Amygdala (tissue), 56 donors: ENCODE results near the gene IFI44L.

ENCODE experiments used
- DNase-seq, 56 donors: peaks; one replicate each; lab custom pipeline; 2025; lab: John Stamatoyannopoulos, UW

Gene IFI44L

DNA sequence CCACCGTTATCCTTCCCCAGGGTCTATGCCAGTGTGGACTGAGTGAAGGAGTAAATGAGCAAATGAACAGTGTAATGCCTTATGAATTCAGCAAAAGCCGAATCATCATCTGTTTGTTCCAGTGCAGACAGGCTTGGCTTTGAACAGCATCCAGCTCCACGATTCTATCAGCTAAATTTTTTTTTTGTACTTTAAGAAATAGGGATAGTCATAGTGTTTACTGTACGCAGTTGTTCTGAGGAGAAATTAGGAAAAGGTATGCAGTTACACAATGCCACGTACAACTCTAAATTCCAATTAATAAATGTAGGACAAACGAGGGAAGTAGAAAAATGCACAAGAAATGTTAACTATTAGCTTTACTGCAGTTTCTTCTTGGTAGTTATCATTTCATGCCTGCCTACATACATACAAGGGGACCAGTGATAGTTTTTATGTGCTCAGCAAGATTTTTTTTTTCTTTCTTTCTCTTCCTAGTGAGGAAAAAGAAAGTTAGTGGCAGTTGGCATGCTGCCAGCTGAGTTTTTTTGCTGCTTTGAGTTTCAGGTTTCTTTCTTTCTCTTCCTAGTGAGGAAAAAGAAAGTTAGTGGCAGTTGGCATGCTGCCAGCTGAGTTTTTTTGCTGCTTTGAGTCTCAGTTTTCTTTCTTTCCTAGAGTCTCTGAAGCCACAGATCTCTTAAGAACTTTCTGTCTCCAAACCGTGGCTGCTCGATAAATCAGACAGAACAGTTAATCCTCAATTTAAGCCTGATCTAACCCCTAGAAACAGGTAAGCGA, at the start of gene IFI44L:
IFI44L (plus strand) TSS at position 646 of the 777 bp plus-strand sequence. CDS start 7,468 bp downstream, outside the sequence.
- peak in 8 of 56 donors; percentile 1 to 37 (median 6) for DNase-seq

- DNase-seq = no peak
These were observed 49.7 kb upstream of the IFI44L start for GRCh38 chr1:78570539-78570938.

GRCh38 chr1:78577257-78578100, 42.8 kb upstream of the IFI44L start:
- no peak for DNase-seq

GRCh38 chr1:78586572-78586971, 33.7 kb upstream of the IFI44L start:
- DNase-seq = no peak

GRCh38 chr1:78587211-78587610, 33.0 kb upstream of the IFI44L start:
- no peak for DNase-seq

DNA sequence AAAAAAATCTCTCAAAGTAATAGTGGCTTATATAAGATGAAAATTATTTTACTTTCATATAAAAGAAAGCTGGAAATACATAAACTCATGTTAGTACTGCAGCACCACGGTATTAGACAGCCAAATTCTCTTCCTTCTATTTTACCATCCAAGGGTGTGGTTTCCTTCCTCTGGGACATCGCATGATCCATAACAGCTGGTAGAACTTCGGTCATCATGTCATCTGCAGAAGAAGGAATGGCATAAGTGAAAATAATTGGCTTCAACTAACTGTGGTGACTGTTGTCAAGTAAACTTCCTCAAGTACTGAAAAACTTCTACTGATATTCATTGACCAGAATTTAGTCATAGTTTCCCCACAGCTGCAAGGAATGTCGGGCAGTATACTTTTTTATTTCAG, 28.3 kb upstream of the IFI44L start:
- no peak for DNase-seq

- DNase-seq = no peak
These were observed 21.0 kb upstream of the IFI44L start for GRCh38 chr1:78599294-78599693.

- no peak for DNase-seq
These were observed 19.2 kb upstream of the IFI44L start for GRCh38 chr1:78601068-78601467.

GRCh38 chr1:78603206-78603605, 17.0 kb upstream of the IFI44L start:
- DNase-seq = no peak

GRCh38 chr1:78604643-78605042, 15.6 kb upstream of the IFI44L start:
- no peak for DNase-seq

GRCh38 chr1:78606274-78606673, 14.0 kb upstream of the IFI44L start:
- DNase-seq = no peak

GRCh38 chr1:78607334-78607927, 12.8 kb upstream of the IFI44L start:
- DNase-seq = no peak

GRCh38 chr1:78607944-78608343, 12.3 kb upstream of the IFI44L start:
- no peak for DNase-seq

GRCh38 chr1:78617615-78618026, 2.6 kb upstream of the IFI44L start:
- peak in 52 of 56 donors; percentile 6 to 86 (median 58) for DNase-seq

DNA sequence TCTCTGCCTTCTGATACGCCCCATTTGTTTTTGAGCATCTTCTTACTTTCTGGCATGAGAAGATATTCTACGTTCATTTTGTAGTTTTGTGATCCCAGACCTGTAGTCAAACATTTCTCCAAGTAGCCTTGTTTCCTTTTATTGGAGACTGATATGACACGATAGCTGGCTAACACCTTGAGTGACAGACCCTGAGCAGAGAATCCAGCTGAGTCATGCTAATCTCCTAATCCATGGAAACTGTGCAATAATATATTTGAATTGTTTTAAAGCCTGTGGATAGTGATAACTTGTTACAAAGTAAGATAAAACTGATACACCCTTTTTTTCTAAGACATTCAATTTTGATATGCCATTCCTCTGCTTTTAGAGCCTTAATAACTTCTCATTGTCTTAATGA, 1.2 kb upstream of the IFI44L start:
- DNase-seq = no peak

- peak in 5 of 56 donors; percentile 2 to 26 (median 8) for DNase-seq
These were observed 824 bp upstream of the IFI44L start for GRCh38 chr1:78619446-78619802.

GRCh38 chr1:78620666-78621065, 418 bp downstream of the IFI44L start:
- no peak for DNase-seq

GRCh38 chr1:78622548-78622947, 2.3 kb downstream of the IFI44L start:
- no peak for DNase-seq

GRCh38 chr1:78624035-78624434, 3.8 kb downstream of the IFI44L start:
- no peak for DNase-seq

DNA sequence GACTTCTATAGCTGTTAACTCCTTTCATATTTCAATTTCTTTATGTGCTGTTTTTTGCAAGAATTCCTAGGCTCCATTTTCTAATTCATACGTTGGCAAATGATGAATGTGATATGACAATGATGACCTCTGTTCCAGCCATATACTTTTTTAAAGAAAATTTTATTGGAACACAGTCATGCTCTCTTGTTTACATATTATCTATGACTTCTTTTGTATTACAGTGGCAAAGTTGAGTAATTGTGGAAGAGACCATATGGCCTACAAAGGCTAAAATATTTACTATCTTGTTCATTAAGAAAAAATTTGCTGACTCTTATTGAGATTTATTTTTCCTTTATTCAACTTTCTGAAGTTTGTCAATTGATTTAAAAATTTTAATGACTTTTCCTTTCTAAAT, 7.1 kb downstream of the IFI44L start:
- no peak for DNase-seq

DNA sequence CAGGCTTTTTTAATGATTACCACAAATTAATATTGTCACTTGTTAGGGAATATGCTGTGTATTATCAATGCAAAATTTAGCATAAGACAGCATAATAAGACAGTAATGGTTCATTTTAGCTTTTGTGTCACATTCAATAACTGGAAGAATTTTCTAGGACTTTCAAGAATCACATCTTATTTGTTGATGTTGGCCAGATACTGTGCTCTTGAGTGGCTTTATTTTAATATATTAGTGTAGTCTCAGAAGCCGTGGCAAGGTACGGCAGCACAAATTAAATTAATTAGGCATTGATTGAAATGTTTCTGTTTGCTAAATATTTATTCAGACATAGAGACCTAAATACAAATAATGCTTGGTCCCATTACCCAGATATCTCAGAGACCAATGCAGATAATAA, 10.4 kb downstream of the IFI44L start:
- DNase-seq = no peak
